Stimulated activated naive CD8-positive, alpha-beta T cell treated with anti-CD3 and anti-CD28 coated beads, Interleukin-15, Interleukin-2, amounts not matched to agents 100 U/mL and 50 U/mL, for 24 hours (primary cell): Measurements from ENCODE around the gene METTL26.

Source experiments
- ATAC-seq: fragments of 150-1000 bp; cut with Tn5 transposase; one replicate; pipeline ENCODE4 v1.10.0; 2021
- DNase-seq: peaks from one replicate; pipeline ENCODE4 v3.0.0; 2021

Gene METTL26

GRCh38 chr16:636206-637080 lies at the start of gene METTL26:
TSS of gene METTL26 (minus strand) at chr16:636305. CDS start at chr16:636290, 15 bp downstream.
- peak; percentile 93 for DNase-seq
- peak; percentile 89 for ATAC-seq

- DNase-seq = no peak
- ATAC-seq = no peak
Measured at GRCh38 chr16:684961-685696, 49.0 kb upstream of the METTL26 start.

GRCh38 chr16:684071-684794 lies 48.1 kb upstream of the METTL26 start, which contains the start of gene JMJD8:
TSS of gene JMJD8 (minus strand) at chr16:684334. CDS start at chr16:684319, 15 bp downstream.
- DNase-seq = peak; percentile 99
- ATAC-seq = peak; percentile 82

- ATAC-seq (no peak), DNase-seq (no peak)
Measured at GRCh38 chr16:683396-684070, 47.4 kb upstream of the METTL26 start.

- ATAC-seq = no peak
- no peak for DNase-seq
Measured at GRCh38 chr16:682493-683395, 46.6 kb upstream of the METTL26 start.

GRCh38 chr16:681746-682427 lies 45.8 kb upstream of the METTL26 start:
- ATAC-seq (no peak), DNase-seq (no peak)

- DNase-seq (no peak), ATAC-seq (no peak)
Measured at GRCh38 chr16:680967-681745, 45.1 kb upstream of the METTL26 start.

GRCh38 chr16:680625-680945 lies 44.5 kb upstream of the METTL26 start:
- ATAC-seq = no peak

GRCh38 chr16:679814-680624 lies 43.9 kb upstream of the METTL26 start, which contains the start of gene STUB1:
TSS of gene STUB1 (plus strand) at chr16:680410. CDS start at chr16:680526, 116 bp downstream.
- ATAC-seq = peak; percentile 42
- peak; percentile 92 for DNase-seq

More at GRCh38 chr16:680625-680945, 44.5 kb upstream of the METTL26 start:
- no peak for DNase-seq

GRCh38 chr16:678858-679813 lies 43.0 kb upstream of the METTL26 start:
- no peak for ATAC-seq
- DNase-seq = peak; percentile 69

- no peak for DNase-seq
- ATAC-seq = no peak
Measured at GRCh38 chr16:678209-678857, 42.2 kb upstream of the METTL26 start.

- ATAC-seq (no peak), DNase-seq (no peak)
Measured at GRCh38 chr16:677316-678190, 41.4 kb upstream of the METTL26 start.

- ATAC-seq = no peak
- no peak for DNase-seq
Measured at GRCh38 chr16:676913-677312, 40.8 kb upstream of the METTL26 start.

- DNase-seq (no peak), ATAC-seq (no peak)
Measured at GRCh38 chr16:676565-676902, 40.4 kb upstream of the METTL26 start.

GRCh38 chr16:675884-676564 lies 39.9 kb upstream of the METTL26 start:
- no peak for DNase-seq
- no peak for ATAC-seq
